AML-193 (cell line): ENCODE measurements around the gene PDLIM1.
"Not testable (repeated sequence)": the region's sequence is repeated elsewhere in the genome, so short reads cannot be mapped to it uniquely, and the experiment has no call there.

Experiments used
- DNase-seq, 2 experiments: peaks; one replicate each; lab custom pipeline; 2025; lab: John Stamatoyannopoulos, UW

PDLIM1 gene

GRCh38 chr10:95208702-95209391 is 82.0 kb downstream of the PDLIM1 start:
- DNase-seq, result peak; percentile 0 to 4

- not testable (repeated sequence) for DNase-seq
These were observed 87.9 kb downstream of the PDLIM1 start for GRCh38 chr10:95202865-95203264.

GRCh38 chr10:95201736-95202135 is 89.1 kb downstream of the PDLIM1 start:
- DNase-seq, result no peak

GRCh38 chr10:95196046-95196445 is 94.8 kb downstream of the PDLIM1 start:
- DNase-seq, result no peak

- no peak for DNase-seq
These were observed 96.9 kb downstream of the PDLIM1 start, which contains the start of gene ACSM6 for GRCh38 chr10:95193944-95194343. Gene ACSM6, plus strand, starts transcription at chr10:95194238. Its CDS starts 248 bp downstream, at chr10:95194486.

- DNase-seq, result no peak
These were observed 102.2 kb downstream of the PDLIM1 start for GRCh38 chr10:95188593-95188992.

- no peak for DNase-seq
These were observed 103.2 kb downstream of the PDLIM1 start for GRCh38 chr10:95187617-95188016.
